ENCODE measurements around the gene CNEP1R1. TPM values are rescaled to one million over a fixed set of nuclear protein-coding genes. Genes with fewer than 3 reads are reported as not detected.
A peak's percentile ranks its signal among the peaks of the same experiment; 100 is the strongest.

Gene CNEP1R1
- total and polyA plus RNA-seq, 12 donors, result 13.9 to 25.3 (median 19.9) TPM

GRCh38 chr16:50035468-50035992 is 10.5 kb downstream of the CNEP1R1 start:
- Histone ChIP-seq H3K4me1 (replicated peaks in 1 of 2) (peaks cover 8 to 21% of the 10 kb centered on the region in 2 donors), H3K27me3 (no peaks in the 10 kb centered on the region), H3K9me3 (replicated peaks in 1 of 3) (no peaks in the 10 kb centered on the region), H3K27ac (no peak overlapping the region), H3K4me3 (no peak overlapping the region), H3K36me3 (replicated peaks in 1 of 2) (peaks cover 0 to 41% of the 10 kb centered on the region in 2 donors)
- 83 to 89% (median 85%) methylated on average over 3 of the region's 3 CpGs for WGBS, 4 donors
- DNase-seq, result no peak
- no peak for TF ChIP-seq POLR2A (IDR thresholded peaks at IDR 0.05)
- TF ChIP-seq CTCF (IDR thresholded peaks at IDR 0.05), result no peak
- intact Hi-C loops (cut with DNase I), result no loop called here

GRCh38 chr16:50036426-50036825 is 11.4 kb downstream of the CNEP1R1 start:
- H3K4me1 ChIP-seq (replicated peaks in 1 of 2), result peaks cover 8 to 21% of the 10 kb centered on the region in 2 donors
- intact Hi-C loops (cut with DNase I), result no loop called here
- peaks cover 0 to 41% of the 10 kb centered on the region in 2 donors for H3K36me3 ChIP-seq (replicated peaks in 1 of 2)
- TF ChIP-seq CTCF (IDR thresholded peaks at IDR 0.05), result no peak
- no peak for TF ChIP-seq POLR2A (IDR thresholded peaks at IDR 0.05)
- no peak overlapping the region for H3K27ac ChIP-seq
- no peaks in the 10 kb centered on the region for H3K27me3 ChIP-seq
- no peak overlapping the region for H3K4me3 ChIP-seq
- 92 to 98% (median 95%) methylated on average over 3 of the region's 3 CpGs for WGBS, 4 donors
- no peak for DNase-seq
- H3K9me3 ChIP-seq (replicated peaks in 1 of 3), result no peaks in the 10 kb centered on the region

GRCh38 chr16:50037662-50038220 is 12.7 kb downstream of the CNEP1R1 start:
- intact Hi-C loops (cut with DNase I), result no loop called here
- peak overlapping the region; percentile 6 to 63 (median 60) for H3K27ac ChIP-seq
- no peaks in the 10 kb centered on the region for H3K27me3 ChIP-seq
- no peaks in the 10 kb centered on the region for H3K9me3 ChIP-seq (replicated peaks in 1 of 3)
- H3K4me1 ChIP-seq (replicated peaks in 1 of 2), result peaks cover 8 to 21% of the 10 kb centered on the region in 2 donors
- no peak for TF ChIP-seq CTCF (IDR thresholded peaks at IDR 0.05)
- no peak for TF ChIP-seq POLR2A (IDR thresholded peaks at IDR 0.05)
- DNase-seq, result no peak
- H3K36me3 ChIP-seq (replicated peaks in 1 of 2), result peaks cover 0 to 28% of the 10 kb centered on the region in 2 donors
- 44 to 53% (median 51%) methylated on average over 2 of the region's 2 CpGs for WGBS, 4 donors
- H3K4me3 ChIP-seq, result no peak overlapping the region

GRCh38 chr16:50038286-50038685 is 13.3 kb downstream of the CNEP1R1 start:
- H3K4me1 ChIP-seq (replicated peaks in 1 of 2), result peaks cover 8 to 21% of the 10 kb centered on the region in 2 donors
- intact Hi-C loops (cut with DNase I), result no loop called here
- 71 to 80% (median 74%) methylated on average over 4 of the region's 4 CpGs for WGBS, 4 donors
- H3K27ac ChIP-seq, result peak overlapping the region; percentile 6 to 63 (median 60)
- no peak for TF ChIP-seq POLR2A (IDR thresholded peaks at IDR 0.05)
- TF ChIP-seq CTCF (IDR thresholded peaks at IDR 0.05), result no peak
- H3K9me3 ChIP-seq (replicated peaks in 1 of 3), result no peaks in the 10 kb centered on the region
- H3K4me3 ChIP-seq, result no peak overlapping the region
- H3K36me3 ChIP-seq (replicated peaks in 1 of 2), result peaks cover 0 to 23% of the 10 kb centered on the region in 2 donors
- H3K27me3 ChIP-seq, result no peaks in the 10 kb centered on the region
- no peak for DNase-seq
